HG02884 (cell line): ENCODE results near the gene ESR2.

Experiments used
- ATAC-seq: cut with Tn5 transposase; IDR thresholded peaks from one replicate; pipeline ENCODE4 v1.9.1; 2021; ENCODE audit warnings: mild to moderate bottlenecking, moderate library complexity; ENCODE audit not compliant: unreplicated experiment

Gene ESR2

GRCh38 chr14:64266239-64266638, 27.9 kb downstream of the ESR2 start:
- no peak for ATAC-seq

- ATAC-seq = no peak
Observed at GRCh38 chr14:64265222-64265621, 28.9 kb downstream of the ESR2 start.

GRCh38 chr14:64260418-64260817, 33.8 kb downstream of the ESR2 start:
- ATAC-seq = no peak

GRCh38 chr14:64255756-64256155, 38.4 kb downstream of the ESR2 start:
- no peak for ATAC-seq

GRCh38 chr14:64253672-64254071, 40.5 kb downstream of the ESR2 start:
- ATAC-seq = no peak

- ATAC-seq = no peak
Observed at GRCh38 chr14:64249363-64249762, 44.8 kb downstream of the ESR2 start.

- ATAC-seq = no peak
Observed at GRCh38 chr14:64248689-64249088, 45.5 kb downstream of the ESR2 start.

- no peak for ATAC-seq
Observed at GRCh38 chr14:64247195-64247594, 47.0 kb downstream of the ESR2 start.

GRCh38 chr14:64246688-64247087, 47.5 kb downstream of the ESR2 start:
- ATAC-seq = no peak

GRCh38 chr14:64245491-64245890, 48.7 kb downstream of the ESR2 start:
- no peak for ATAC-seq

- no peak for ATAC-seq
Observed at GRCh38 chr14:64244279-64244678, 49.9 kb downstream of the ESR2 start.

GRCh38 chr14:64238631-64239030, 55.5 kb downstream of the ESR2 start:
- no peak for ATAC-seq

- no peak for ATAC-seq
Observed at GRCh38 chr14:64238049-64238448, 56.1 kb downstream of the ESR2 start.

GRCh38 chr14:64235652-64236640, 58.2 kb downstream of the ESR2 start:
- peak; percentile 60 for ATAC-seq

- no peak for ATAC-seq
Observed at GRCh38 chr14:64234877-64235651, 59.1 kb downstream of the ESR2 start.

- ATAC-seq = no peak
Observed at GRCh38 chr14:64233531-64234190, 60.5 kb downstream of the ESR2 start.

GRCh38 chr14:64232944-64233343, 61.2 kb downstream of the ESR2 start:
- ATAC-seq = no peak

GRCh38 chr14:64232095-64232838, 61.9 kb downstream of the ESR2 start:
- no peak for ATAC-seq

GRCh38 chr14:64229489-64229888, 64.7 kb downstream of the ESR2 start:
- ATAC-seq = no peak

- no peak for ATAC-seq
Observed at GRCh38 chr14:64227856-64228255, 66.3 kb downstream of the ESR2 start.
